ENCODE results near the gene SLC6A8. TPM values are rescaled to one million over a fixed set of nuclear protein-coding genes. Genes with fewer than 3 reads are reported as not detected.
"Not testable (repeated sequence)": the region's sequence is repeated elsewhere in the genome, so short reads cannot be mapped to it uniquely, and the experiment has no call there.

SLC6A8 gene
- total RNA-seq, 4 donors from 2014 or later, result 26.5 to 43.5 (median 34.5) TPM

DNA sequence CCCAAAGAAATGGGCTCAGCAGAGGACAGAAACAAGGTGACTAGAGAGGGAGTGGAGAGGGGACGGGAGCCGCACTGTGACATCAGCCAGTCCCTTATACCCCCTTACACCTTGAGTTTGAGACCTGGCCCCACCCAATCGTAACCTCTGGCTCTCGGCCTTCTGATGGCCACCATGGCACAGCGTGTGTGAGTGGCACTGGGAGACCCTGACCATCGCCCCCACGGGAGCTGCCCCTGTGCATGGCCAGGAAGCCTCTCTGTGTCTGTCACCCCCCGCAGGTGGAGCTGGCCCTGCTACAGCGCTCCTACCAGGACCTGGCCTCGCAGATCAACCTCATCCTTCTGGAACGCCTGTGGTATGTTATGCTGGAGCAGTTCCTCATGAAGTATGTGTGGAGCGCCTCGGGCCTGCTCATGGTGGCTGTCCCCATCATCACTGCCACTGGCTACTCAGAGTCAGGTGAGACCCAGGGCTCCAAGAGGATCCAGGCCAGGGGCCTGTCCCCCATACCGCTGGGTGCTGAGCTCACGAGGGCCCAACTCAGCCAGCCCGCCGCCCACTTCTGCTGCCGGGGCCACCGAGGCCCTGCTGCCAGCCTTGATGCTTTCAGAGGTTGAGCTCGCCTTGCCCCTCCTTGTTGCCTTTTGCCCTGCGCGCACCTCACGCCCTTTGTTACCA is 41.4 kb downstream of the SLC6A8 start:
- no peak overlapping the region for H3K4me3 ChIP-seq (ENCODE audit: low read depth, poor library complexity, severe bottlenecking)
- 93 to 98% methylated on average over 11 to 23 of the region's 23 CpGs for WGBS, 2 donors
- DNase-seq (ENCODE audit: low spot score in 2 of 2), result no peak
- TF ChIP-seq, protein P1, sequence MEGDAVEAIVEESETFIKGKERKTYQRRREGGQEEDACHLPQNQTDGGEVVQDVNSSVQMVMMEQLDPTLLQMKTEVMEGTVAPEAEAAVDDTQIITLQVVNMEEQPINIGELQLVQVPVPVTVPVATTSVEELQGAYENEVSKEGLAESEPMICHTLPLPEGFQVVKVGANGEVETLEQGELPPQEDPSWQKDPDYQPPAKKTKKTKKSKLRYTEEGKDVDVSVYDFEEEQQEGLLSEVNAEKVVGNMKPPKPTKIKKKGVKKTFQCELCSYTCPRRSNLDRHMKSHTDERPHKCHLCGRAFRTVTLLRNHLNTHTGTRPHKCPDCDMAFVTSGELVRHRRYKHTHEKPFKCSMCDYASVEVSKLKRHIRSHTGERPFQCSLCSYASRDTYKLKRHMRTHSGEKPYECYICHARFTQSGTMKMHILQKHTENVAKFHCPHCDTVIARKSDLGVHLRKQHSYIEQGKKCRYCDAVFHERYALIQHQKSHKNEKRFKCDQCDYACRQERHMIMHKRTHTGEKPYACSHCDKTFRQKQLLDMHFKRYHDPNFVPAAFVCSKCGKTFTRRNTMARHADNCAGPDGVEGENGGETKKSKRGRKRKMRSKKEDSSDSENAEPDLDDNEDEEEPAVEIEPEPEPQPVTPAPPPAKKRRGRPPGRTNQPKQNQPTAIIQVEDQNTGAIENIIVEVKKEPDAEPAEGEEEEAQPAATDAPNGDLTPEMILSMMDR (IDR thresholded peaks at IDR 0.05), result no peak
- no peak for TF ChIP-seq POLR2A (IDR thresholded peaks at IDR 0.05)
- intact Hi-C loops (cut with DNase I; ENCODE audit: low total_unique reads), result no loop called here

DNA sequence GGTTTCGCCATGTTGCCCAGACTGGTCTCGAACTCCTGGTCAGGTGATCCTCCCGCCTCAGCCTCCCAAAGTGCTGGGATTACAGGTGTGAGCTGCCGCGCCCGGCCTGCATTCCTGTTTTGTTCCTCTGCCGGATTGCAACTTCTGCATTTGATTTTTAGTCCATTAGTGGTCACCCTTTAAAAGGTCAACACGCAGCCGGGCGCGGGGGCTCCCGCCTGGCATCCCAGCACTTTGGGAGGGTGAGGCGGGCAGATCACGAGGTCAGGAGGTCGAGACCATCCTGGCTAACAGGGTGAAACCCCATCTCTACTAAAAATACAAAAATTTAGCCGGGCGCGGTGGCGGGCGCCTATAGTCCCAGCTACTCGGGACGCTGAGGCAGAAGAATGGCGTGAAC is 42.4 kb downstream of the SLC6A8 start:
- DNase-seq (ENCODE audit: low spot score in 2 of 2); H3K4me3 ChIP-seq (ENCODE audit: low read depth, poor library complexity, severe bottlenecking); intact Hi-C loops (cut with DNase I; ENCODE audit: low total_unique reads): not testable (repeated sequence)
- WGBS, 2 donors, result 93 to 96% methylated on average over 20 to 23 of the region's 23 CpGs

DNA sequence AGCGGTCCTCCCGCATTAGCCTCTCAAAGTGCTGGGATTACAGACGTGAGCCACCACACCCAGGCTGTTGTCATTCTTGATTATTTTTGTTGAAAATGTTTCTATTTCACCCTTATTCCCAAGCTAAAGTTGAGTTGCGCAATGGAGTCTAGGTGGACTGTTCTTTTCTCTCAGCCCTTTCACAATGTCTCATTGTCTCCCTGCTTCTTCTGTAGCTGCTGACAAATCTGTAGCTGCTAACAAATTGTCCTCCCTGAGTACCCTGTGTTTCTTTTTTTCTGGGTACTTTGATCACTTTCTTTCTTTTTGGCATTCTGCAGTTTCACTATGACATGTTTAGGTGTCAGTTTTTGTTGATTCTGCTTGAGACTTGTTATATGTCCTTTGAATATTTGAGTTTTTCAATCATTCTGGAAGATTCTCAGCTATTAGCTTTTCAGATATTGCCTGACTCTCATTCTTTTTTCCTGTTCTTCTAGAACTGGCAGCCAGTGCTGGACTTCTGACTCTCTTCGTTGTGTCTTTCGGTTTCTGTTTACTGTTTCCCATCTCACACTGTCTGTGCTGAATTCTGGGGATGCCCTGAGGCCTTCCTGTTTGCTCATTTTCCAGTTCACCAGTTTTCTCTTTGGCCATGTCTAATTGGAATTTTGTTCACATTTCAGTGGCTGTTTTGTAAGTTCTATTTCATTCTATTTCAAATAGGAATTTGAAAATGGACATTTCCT is 43.6 kb downstream of the SLC6A8 start:
- intact Hi-C loops (cut with DNase I; ENCODE audit: low total_unique reads), result no loop called here
- DNase-seq (ENCODE audit: low spot score in 2 of 2), result no peak
- TF ChIP-seq POLR2A (IDR thresholded peaks at IDR 0.05), result no peak
- TF ChIP-seq, protein P1 (IDR thresholded peaks at IDR 0.05), result no peak
- no peak overlapping the region for H3K4me3 ChIP-seq (ENCODE audit: low read depth, poor library complexity, severe bottlenecking)
- WGBS, 2 donors, result 88 to 89% methylated on average over 6 of the region's 6 CpGs

DNA sequence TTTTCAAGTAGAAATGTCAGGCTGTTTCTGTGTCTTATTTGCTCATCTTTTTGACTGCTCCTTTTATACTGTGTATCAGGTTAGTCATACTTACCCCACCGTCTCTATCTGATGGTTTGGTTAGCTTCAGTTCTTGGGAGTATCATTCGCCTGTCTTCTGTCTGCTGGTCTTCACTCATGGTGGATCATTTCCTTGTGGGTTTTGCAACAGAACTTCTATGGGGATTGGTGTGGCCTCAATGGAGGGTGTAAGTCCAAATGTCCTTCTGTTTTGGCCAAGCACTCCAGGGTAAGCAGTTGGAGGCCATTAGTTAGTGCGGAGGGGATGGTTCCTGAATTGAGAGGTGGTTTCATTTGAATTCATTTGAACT is 44.1 kb downstream of the SLC6A8 start:
- no peak for DNase-seq (ENCODE audit: low spot score in 2 of 2)
- H3K4me3 ChIP-seq (ENCODE audit: low read depth, poor library complexity, severe bottlenecking), result no peak overlapping the region
- 87 to 92% methylated on average over 3 of the region's 3 CpGs for WGBS, 2 donors
- no peak for TF ChIP-seq POLR2A (IDR thresholded peaks at IDR 0.05)
- TF ChIP-seq, protein P1 (IDR thresholded peaks at IDR 0.05), result no peak
- intact Hi-C loops (cut with DNase I; ENCODE audit: low total_unique reads), result no loop called here

DNA sequence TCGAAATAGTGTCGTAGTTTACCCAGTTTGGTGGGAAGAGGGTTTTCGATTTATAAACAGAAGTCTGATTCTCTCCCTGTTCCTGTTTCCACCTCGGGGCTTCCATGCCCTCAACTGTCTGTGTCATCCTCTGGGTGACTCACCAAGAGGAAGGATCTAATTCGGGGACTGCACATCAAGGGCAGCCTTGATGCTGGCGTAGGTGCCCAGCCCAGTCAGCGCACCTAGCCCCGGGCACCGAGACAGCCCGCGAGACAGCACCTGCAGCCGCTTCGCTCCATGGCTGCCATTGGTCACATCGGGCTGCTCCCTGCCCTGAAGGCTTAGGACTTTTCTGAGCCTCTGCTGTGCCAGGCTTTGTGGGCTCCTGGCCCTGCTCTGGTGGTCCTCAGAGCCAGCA is 44.7 kb downstream of the SLC6A8 start:
- intact Hi-C loops (cut with DNase I; ENCODE audit: low total_unique reads), result no loop called here
- TF ChIP-seq, protein P1 (IDR thresholded peaks at IDR 0.05), result no peak
- TF ChIP-seq POLR2A (IDR thresholded peaks at IDR 0.05), result no peak
- WGBS, 2 donors, result 46 to 86% methylated on average over 5 to 14 of the region's 14 CpGs
- no peak overlapping the region for H3K4me3 ChIP-seq (ENCODE audit: low read depth, poor library complexity, severe bottlenecking)
- no peak for DNase-seq (ENCODE audit: low spot score in 2 of 2)

DNA sequence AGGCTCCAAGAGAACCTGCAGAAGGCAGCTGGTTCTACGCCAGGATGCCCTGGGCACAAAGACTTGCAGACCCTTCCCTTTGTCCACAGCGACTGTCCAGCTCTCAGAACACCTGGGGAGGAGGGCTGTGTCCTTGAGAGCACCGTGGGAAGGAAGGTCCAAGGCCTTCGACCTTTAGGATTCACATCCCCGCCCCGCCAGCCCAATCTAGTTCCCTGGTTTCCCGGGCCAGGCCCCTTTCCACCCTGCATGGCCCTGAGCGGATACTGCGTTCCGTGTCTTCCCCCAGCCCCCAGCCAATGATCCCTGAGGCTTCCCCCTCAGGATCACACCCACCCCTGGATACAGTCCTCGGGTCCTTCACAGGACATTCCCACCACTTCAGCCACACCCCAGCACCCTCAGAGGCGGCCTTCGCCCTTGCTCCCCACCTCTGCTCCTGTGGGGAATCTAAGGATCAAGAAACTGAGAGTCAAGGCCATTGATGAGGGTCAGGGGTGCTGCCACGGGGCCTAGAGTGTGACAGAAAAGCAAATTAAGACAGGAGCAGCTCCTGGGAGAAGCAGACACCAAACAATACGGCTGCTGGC is 46.0 kb downstream of the SLC6A8 start:
- H3K4me3 ChIP-seq (ENCODE audit: low read depth, poor library complexity, severe bottlenecking), result no peak overlapping the region

More for the DNA sequence above, 46.0 kb downstream of the SLC6A8 start:
- no peak for DNase-seq (ENCODE audit: low spot score in 2 of 2)
- WGBS, 2 donors, result 86 to 93% methylated on average over 15 of the region's 15 CpGs
- intact Hi-C loops (cut with DNase I; ENCODE audit: low total_unique reads), result no loop called here
- TF ChIP-seq POLR2A (IDR thresholded peaks at IDR 0.05), result no peak
- TF ChIP-seq, protein P1 (IDR thresholded peaks at IDR 0.05), result no peak
